Ectodermal cell (in vitro differentiated cells): ENCODE results near the gene SMTNL2. TPM values are rescaled to one million over a fixed set of nuclear protein-coding genes. Genes with fewer than 3 reads are reported as not detected.

Experiments
- H3K27ac ChIP-seq: 2 replicates; pipeline ENCODE4 v1.7.0; 2013; ENCODE audit warnings: mild to moderate bottlenecking, low read depth, low read length; ENCODE audit not compliant: insufficient read depth, poor library complexity, severe bottlenecking
- H3K27me3 ChIP-seq: 2 replicates; pipeline ENCODE4 v1.7.0; 2013; ENCODE audit warnings: mild to moderate bottlenecking, low read length; ENCODE audit not compliant: insufficient read depth, control insufficient read depth, poor library complexity, severe bottlenecking
- H3K36me3 ChIP-seq: one replicate; pipeline ENCODE4 v1.7.0; 2013; ENCODE audit warnings: low read length; ENCODE audit not compliant: control insufficient read depth, insufficient read depth
- H3K4me1 ChIP-seq: one replicate; pipeline ENCODE4 v1.7.0; 2013; ENCODE audit warnings: low read length; ENCODE audit not compliant: control insufficient read depth, insufficient read depth
- H3K4me3 ChIP-seq: 2 replicates; pipeline ENCODE4 v1.7.0; 2013; ENCODE audit warnings: low read depth, low read length, control low read depth; ENCODE audit not compliant: insufficient read depth
- H3K9me3 ChIP-seq: 2 replicates; pipeline ENCODE4 v1.7.0; 2013; ENCODE audit warnings: mild to moderate bottlenecking, low read length, moderate library complexity; ENCODE audit not compliant: control insufficient read depth
- WGBS, 2 experiments: methylation state at CpG; one replicate each; pipeline ENCODE4 v1.1.7; 2013; ENCODE audit warnings: missing lambda C conversion rate in 2 of 2; 5-methylcytosine and 5-hydroxymethylcytosine counted together
- polyA plus RNA-seq, 4 experiments: library from polyadenylated mRNA; stranded (reverse); fragments of 50-300 nt; gene quantifications; one replicate each; pipeline ENCODE4 v1.2.3, GENCODE V29; 2013

The SMTNL2 gene
- polyA plus RNA-seq (2013, experiment 1 of 4), result 8.1 TPM
- 8.2 TPM for polyA plus RNA-seq (2013, experiment 2 of 4)
- polyA plus RNA-seq (2013, experiment 3 of 4), result 6.3 TPM
- 6.6 TPM for polyA plus RNA-seq (2013, experiment 4 of 4)

GRCh38 chr17:4584101-4584916, at the start of gene SMTNL2:
SMTNL2 (plus strand) TSS chr17:4584529; CDS start chr17:4584606, 77 bp downstream.
- H3K27me3 ChIP-seq, result peaks cover 40% of the 10 kb centered on the region
- H3K4me3 ChIP-seq, result peak within 1 kb of the TSS; percentile 52
- H3K9me3 ChIP-seq, result no peaks in the 10 kb centered on the region
- H3K4me1 ChIP-seq, result peaks cover 28% of the 10 kb centered on the region
- no peaks in the 10 kb centered on the region for H3K36me3 ChIP-seq
- H3K27ac ChIP-seq, result no peak within 1 kb of the TSS
- WGBS, 2 experiments, result 1% methylated on average over 100 of the region's 100 CpGs

DNA sequence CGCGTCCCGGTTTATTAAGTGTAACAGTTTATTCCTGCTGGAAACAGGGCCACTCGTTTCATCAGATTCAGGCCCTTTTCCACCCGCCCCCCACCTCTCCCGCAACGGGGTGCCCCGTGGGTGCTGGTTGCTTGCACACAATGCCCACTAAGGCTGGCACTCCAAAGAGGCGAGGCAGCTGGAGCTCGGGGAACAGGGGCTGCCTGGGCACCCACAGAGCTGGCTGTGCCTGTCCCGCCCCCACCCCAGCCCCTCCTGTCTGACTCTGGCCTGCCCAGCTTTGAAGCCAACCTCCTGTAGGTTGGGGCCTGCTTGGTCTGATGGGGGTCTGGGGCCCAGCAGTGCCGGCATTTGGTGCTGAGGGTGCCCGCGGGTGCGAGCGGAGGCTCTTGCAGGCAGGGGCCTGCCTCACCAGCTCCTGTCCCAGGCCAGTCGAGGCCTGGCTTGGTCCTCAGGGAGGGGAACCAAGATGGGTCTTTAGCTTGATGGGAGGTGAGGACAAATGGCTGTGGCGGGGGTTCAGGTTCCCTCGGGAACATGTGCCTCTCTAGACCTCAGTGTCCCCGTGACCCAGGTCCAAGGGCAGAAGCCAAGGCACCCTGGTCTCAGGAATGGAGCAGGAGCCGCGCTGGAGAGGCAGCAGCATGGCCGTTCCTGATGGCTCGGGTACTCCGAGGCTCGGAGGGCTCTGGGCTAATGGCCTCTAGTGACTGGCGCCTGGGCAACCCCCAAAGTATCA, 49.2 kb upstream of the SMTNL2 start:
- Histone ChIP-seq H3K27me3 (peaks cover 7% of the 10 kb centered on the region), H3K4me3 (no peak overlapping the region), H3K36me3 (peaks cover 4% of the 10 kb centered on the region), H3K9me3 (no peaks in the 10 kb centered on the region), H3K4me1 (peaks cover 18% of the 10 kb centered on the region), H3K27ac (no peak overlapping the region)
- 87 to 88% methylated on average over 27 of the region's 27 CpGs for WGBS, 2 experiments

GRCh38 chr17:4535667-4536258, 48.6 kb upstream of the SMTNL2 start:
- Histone ChIP-seq H3K36me3 (peaks cover 7% of the 10 kb centered on the region), H3K27me3 (peaks cover 3% of the 10 kb centered on the region), H3K27ac (no peak overlapping the region), H3K4me3 (no peak overlapping the region), H3K4me1 (peaks cover 18% of the 10 kb centered on the region), H3K9me3 (no peaks in the 10 kb centered on the region)
- 53 to 58% methylated on average over 19 of the region's 19 CpGs for WGBS, 2 experiments

GRCh38 chr17:4536259-4536741, 48.0 kb upstream of the SMTNL2 start:
- H3K36me3 ChIP-seq, result peaks cover 7% of the 10 kb centered on the region
- no peaks in the 10 kb centered on the region for H3K27me3 ChIP-seq
- H3K4me3 ChIP-seq, result peak overlapping the region; percentile 4
- H3K4me1 ChIP-seq, result peaks cover 18% of the 10 kb centered on the region
- H3K9me3 ChIP-seq, result no peaks in the 10 kb centered on the region
- H3K27ac ChIP-seq, result no peak overlapping the region
- 36 to 37% methylated on average over 19 of the region's 19 CpGs for WGBS, 2 experiments

DNA sequence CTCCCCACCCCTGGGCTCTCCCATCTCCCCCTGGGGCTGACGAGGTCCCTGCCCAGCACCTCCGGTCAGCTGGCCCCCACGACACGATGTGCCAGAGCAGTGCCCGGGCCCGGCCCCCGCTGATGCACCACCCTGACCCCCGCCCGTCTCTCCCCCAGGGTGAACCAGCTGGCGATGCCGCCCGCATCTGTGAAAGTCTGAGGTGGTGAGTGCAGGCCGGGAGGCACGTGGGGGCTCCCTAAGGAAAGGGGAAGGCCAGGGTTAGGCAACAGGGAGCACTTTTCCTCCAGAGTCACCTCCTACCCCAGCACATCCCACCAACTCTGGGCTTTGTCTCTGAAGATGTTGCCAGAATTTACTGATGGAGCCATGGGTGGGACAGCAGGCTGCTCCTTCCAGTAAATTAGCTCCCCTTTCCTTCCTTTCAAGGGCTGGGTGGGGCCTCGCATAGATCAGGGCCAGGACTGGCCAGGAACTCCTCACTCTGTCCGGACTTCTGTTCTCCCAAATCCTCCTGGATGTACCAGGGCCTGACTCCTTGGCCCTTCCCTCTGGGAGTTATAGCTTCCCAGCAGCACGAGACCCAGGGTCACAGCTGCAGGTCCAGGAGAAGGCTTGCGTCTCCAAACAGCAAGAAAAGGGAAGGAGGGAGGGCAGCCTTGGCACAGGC, 47.5 kb upstream of the SMTNL2 start:
- H3K27me3 ChIP-seq, result no peaks in the 10 kb centered on the region
- WGBS, 2 experiments, result 76 to 84% methylated on average over 16 to 18 of the region's 18 CpGs
- peaks cover 18% of the 10 kb centered on the region for H3K4me1 ChIP-seq
- H3K27ac ChIP-seq, result no peak overlapping the region
- H3K4me3 ChIP-seq, result no peak overlapping the region
- H3K36me3 ChIP-seq, result peaks cover 8% of the 10 kb centered on the region
- H3K9me3 ChIP-seq, result no peaks in the 10 kb centered on the region

GRCh38 chr17:4537451-4538235, 46.7 kb upstream of the SMTNL2 start:
- no peaks in the 10 kb centered on the region for H3K27me3 ChIP-seq
- H3K27ac ChIP-seq, result no peak overlapping the region
- peaks cover 16% of the 10 kb centered on the region for H3K36me3 ChIP-seq

GRCh38 chr17:4538236-4539002, 45.9 kb upstream of the SMTNL2 start:
- no peaks in the 10 kb centered on the region for H3K9me3 ChIP-seq
- H3K27ac ChIP-seq, result no peak overlapping the region
- 92 to 93% methylated on average over 13 of the region's 13 CpGs for WGBS, 2 experiments
- H3K4me1 ChIP-seq, result peaks cover 18% of the 10 kb centered on the region
- H3K27me3 ChIP-seq, result no peaks in the 10 kb centered on the region
- H3K36me3 ChIP-seq, result peaks cover 18% of the 10 kb centered on the region
- H3K4me3 ChIP-seq, result no peak overlapping the region

More at GRCh38 chr17:4537451-4538235, 46.7 kb upstream of the SMTNL2 start:
- Histone ChIP-seq H3K9me3 (no peaks in the 10 kb centered on the region), H3K4me1 (peaks cover 18% of the 10 kb centered on the region), H3K4me3 (no peak overlapping the region)
- 94 to 95% methylated on average over 19 of the region's 19 CpGs for WGBS, 2 experiments

DNA sequence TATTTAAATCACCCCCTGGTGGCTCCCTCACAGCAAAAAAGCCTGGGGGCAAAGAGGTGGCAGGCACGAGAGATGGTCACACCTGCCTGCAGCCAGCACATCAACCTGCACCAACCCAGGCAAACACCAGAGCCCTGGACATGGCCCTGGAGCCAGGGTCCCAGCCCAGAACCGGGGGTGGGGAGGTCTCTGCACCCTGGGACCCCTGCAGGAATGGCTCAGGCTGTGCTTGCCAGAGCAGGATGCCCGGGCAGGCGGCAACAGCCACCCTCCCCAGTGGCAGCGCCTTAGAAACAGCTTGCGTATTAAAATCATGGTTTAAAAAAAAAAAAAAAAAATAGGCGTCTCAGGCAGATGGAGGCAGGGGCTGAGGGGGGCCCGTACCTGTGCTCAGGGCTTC, 45.3 kb upstream of the SMTNL2 start:
- H3K9me3 ChIP-seq, result no peaks in the 10 kb centered on the region
- 93 to 99% methylated on average over 8 of the region's 8 CpGs for WGBS, 2 experiments
- H3K4me3 ChIP-seq, result no peak overlapping the region
- no peaks in the 10 kb centered on the region for H3K27me3 ChIP-seq
- peaks cover 18% of the 10 kb centered on the region for H3K36me3 ChIP-seq
- no peak overlapping the region for H3K27ac ChIP-seq
- peaks cover 12% of the 10 kb centered on the region for H3K4me1 ChIP-seq
